ENCODE measurements around the gene ATP12A. TPM values are rescaled to one million over a fixed set of nuclear protein-coding genes. Genes with fewer than 3 reads are reported as not detected.

Gene ATP12A
- total and polyA plus RNA-seq, 2 experiments from 2014 or later, result 0.07 to 0.31 TPM

DNA sequence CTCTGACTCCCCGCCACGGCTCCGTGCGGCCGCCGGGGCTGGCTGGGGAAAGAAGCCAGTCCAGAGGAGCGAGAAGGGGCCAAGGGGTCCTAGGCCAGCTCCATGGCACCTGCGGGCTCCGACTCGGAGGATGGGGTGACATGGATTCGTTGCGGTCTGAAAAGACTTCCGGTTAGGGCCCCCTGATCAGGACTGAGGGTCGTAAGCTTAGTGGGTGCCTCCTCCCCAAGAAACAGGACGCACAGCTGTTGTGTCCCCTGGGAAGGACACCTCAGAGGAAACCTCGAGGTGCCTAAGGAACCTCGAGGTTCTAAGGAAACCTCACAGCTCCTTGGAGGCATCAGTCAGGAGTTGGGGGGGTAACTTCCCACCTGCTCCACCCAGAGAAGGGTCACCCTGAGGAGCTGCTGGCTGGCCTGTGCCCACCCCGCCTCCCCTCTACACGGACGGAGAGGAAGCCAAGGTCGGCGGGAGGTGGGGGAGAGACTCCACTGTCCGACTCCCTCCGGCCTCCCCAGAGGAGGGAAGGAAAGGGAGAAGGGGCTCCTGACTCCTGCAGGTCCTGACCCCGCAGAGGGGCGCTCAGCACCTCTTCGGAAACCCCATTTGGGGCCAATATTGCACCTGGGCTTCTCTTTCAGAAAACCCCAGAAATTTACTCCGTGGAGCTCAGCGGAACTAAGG, 855 bp downstream of the ATP12A start:
- Histone ChIP-seq H3K36me3 (replicated peaks; ENCODE audit: insufficient read depth, low read depth) (no peaks in the 10 kb centered on the region), H4K20me1 (ENCODE audit: insufficient read depth, poor library complexity, severe bottlenecking) (no peaks in the 10 kb centered on the region), H2AFZ (no peak overlapping the region), H3K27me3 (peaks cover 39% of the 10 kb centered on the region), H3K4me2 (peak overlapping the region; percentile 96), H3K9me3 (ENCODE audit: low read depth) (no peaks in the 10 kb centered on the region), H3K27ac (no peak overlapping the region), H3K4me3 (peak overlapping the region; percentile 58), H3K9me2 (replicated peaks; ENCODE audit: insufficient read depth) (no peaks in the 10 kb centered on the region), H3K79me2 (no peaks in the 10 kb centered on the region), H3K4me1 (ENCODE audit: insufficient read depth) (no peaks in the 10 kb centered on the region)
- TF ChIP-seq, protein P1, sequence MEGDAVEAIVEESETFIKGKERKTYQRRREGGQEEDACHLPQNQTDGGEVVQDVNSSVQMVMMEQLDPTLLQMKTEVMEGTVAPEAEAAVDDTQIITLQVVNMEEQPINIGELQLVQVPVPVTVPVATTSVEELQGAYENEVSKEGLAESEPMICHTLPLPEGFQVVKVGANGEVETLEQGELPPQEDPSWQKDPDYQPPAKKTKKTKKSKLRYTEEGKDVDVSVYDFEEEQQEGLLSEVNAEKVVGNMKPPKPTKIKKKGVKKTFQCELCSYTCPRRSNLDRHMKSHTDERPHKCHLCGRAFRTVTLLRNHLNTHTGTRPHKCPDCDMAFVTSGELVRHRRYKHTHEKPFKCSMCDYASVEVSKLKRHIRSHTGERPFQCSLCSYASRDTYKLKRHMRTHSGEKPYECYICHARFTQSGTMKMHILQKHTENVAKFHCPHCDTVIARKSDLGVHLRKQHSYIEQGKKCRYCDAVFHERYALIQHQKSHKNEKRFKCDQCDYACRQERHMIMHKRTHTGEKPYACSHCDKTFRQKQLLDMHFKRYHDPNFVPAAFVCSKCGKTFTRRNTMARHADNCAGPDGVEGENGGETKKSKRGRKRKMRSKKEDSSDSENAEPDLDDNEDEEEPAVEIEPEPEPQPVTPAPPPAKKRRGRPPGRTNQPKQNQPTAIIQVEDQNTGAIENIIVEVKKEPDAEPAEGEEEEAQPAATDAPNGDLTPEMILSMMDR (IDR thresholded peaks at IDR 0.05; ENCODE audit: poor library complexity), result no peak
- no peak for TF ChIP-seq EZH2phosphoT487 (IDR thresholded peaks at IDR 0.05; ENCODE audit: low read depth, severe bottlenecking, unreplicated experiment)
- no peak for TF ChIP-seq EZH2 (IDR thresholded peaks at IDR 0.05; ENCODE audit: borderline replicate concordance)
- 50% methylated on average over 28 of the region's 29 CpGs for WGBS (ENCODE audit: low lambda C conversion rate, missing lambda C conversion rate)
- DNase-seq (ENCODE audit: low spot score), result no peak

GRCh38 chr13:24681930-24682329, 1.7 kb downstream of the ATP12A start:
- Histone ChIP-seq H3K9me2 (replicated peaks; ENCODE audit: insufficient read depth) (no peaks in the 10 kb centered on the region), H4K20me1 (ENCODE audit: insufficient read depth, poor library complexity, severe bottlenecking) (no peaks in the 10 kb centered on the region), H3K79me2 (no peaks in the 10 kb centered on the region), H3K36me3 (replicated peaks; ENCODE audit: insufficient read depth, low read depth) (no peaks in the 10 kb centered on the region), H3K4me3 (no peak overlapping the region), H3K9me3 (ENCODE audit: low read depth) (no peaks in the 10 kb centered on the region), H3K27me3 (peaks cover 38% of the 10 kb centered on the region), H3K4me2 (no peak overlapping the region), H3K27ac (no peak overlapping the region), H3K4me1 (ENCODE audit: insufficient read depth) (no peaks in the 10 kb centered on the region), H2AFZ (no peak overlapping the region)
- DNase-seq (ENCODE audit: low spot score), result no peak
- no CpG with 5 or more reads among the region's 1 CpG for WGBS (ENCODE audit: low lambda C conversion rate, missing lambda C conversion rate)
- TF ChIP-seq EZH2 (IDR thresholded peaks at IDR 0.05; ENCODE audit: borderline replicate concordance), result no peak
- TF ChIP-seq, protein P1 (IDR thresholded peaks at IDR 0.05; ENCODE audit: poor library complexity), result no peak
- TF ChIP-seq EZH2phosphoT487 (IDR thresholded peaks at IDR 0.05; ENCODE audit: low read depth, severe bottlenecking, unreplicated experiment), result no peak

DNA sequence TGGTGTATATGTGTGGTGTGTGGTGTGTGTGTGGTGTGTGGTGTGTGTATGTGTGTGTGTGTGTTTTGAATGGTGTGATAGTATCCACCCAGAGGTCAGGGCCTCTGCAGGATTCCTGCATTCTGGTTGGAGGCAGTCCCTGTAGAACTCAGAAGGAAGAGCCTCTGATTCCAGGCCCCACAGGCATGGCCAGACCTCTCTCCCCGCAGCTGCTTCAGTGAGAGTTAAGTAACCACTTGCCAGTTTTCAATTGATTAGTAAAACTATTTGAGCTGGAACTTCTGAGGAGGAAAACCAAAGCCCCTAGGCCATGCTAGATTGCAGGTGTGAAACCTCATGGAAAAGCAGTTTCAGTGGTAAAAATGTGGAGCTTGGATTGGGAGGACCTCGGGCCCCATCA, 2.1 kb downstream of the ATP12A start:
- WGBS (ENCODE audit: low lambda C conversion rate, missing lambda C conversion rate), result 41% methylated on average over 2 of the region's 2 CpGs
- no peak overlapping the region for H2AFZ ChIP-seq
- H3K9me2 ChIP-seq (replicated peaks; ENCODE audit: insufficient read depth), result no peaks in the 10 kb centered on the region
- H3K4me3 ChIP-seq, result no peak overlapping the region
- H3K27me3 ChIP-seq, result peaks cover 34% of the 10 kb centered on the region
- H3K27ac ChIP-seq, result no peak overlapping the region
- no peaks in the 10 kb centered on the region for H3K4me1 ChIP-seq (ENCODE audit: insufficient read depth)
- no peaks in the 10 kb centered on the region for H3K9me3 ChIP-seq (ENCODE audit: low read depth)
- H3K36me3 ChIP-seq (replicated peaks; ENCODE audit: insufficient read depth, low read depth), result no peaks in the 10 kb centered on the region
- no peaks in the 10 kb centered on the region for H4K20me1 ChIP-seq (ENCODE audit: insufficient read depth, poor library complexity, severe bottlenecking)
- no peak for TF ChIP-seq EZH2 (IDR thresholded peaks at IDR 0.05; ENCODE audit: borderline replicate concordance)
- TF ChIP-seq, protein P1 (IDR thresholded peaks at IDR 0.05; ENCODE audit: poor library complexity), result no peak
- no peak for TF ChIP-seq EZH2phosphoT487 (IDR thresholded peaks at IDR 0.05; ENCODE audit: low read depth, severe bottlenecking, unreplicated experiment)
- no peak overlapping the region for H3K4me2 ChIP-seq
- no peak for DNase-seq (ENCODE audit: low spot score)
- H3K79me2 ChIP-seq, result no peaks in the 10 kb centered on the region

Data from hepatocyte (in vitro differentiated cells).